Adrenal gland (tissue), 12 donors: ENCODE results near the gene XRN1. TPM values are rescaled to one million over a fixed set of nuclear protein-coding genes. Genes with fewer than 3 reads are reported as not detected.

Experiments
- DNase-seq, 7 donors: peaks; one replicate each; pipeline ENCODE4 v3.0.0-alpha.2; 2019 to 2020
- H3K27ac ChIP-seq, 5 donors: fragments of 200-600 bp; sonication (generic) in 4 of 5; 1 replicate in 3 of 5; 2 replicates in 2 of 5; pipeline versions ENCODE4 v1.5.1 to v1.8.0; 2016 to 2020; ENCODE audit warnings: mild to moderate bottlenecking in 1 of 5
- H3K27me3 ChIP-seq: fragments of 200-600 bp; 2 replicates; pipeline ENCODE4 v1.8.0; 2021
- H3K36me3 ChIP-seq, 2 donors: fragments of 200-600 bp; replicated peaks in 1 of 2; 1 replicate in 1 of 2; 2 replicates in 1 of 2; pipeline versions ENCODE4 v1.5.1 to v1.8.0; 2018 to 2022
- H3K4me1 ChIP-seq, 2 donors: fragments of 200-600 bp; replicated peaks in 1 of 2; 1 replicate in 1 of 2; 2 replicates in 1 of 2; pipeline versions ENCODE4 v1.5.1 to v1.8.0; 2018 to 2021
- H3K4me3 ChIP-seq, 4 donors: fragments of 200-600 bp; sonication (generic) in 3 of 4; one replicate each; pipeline ENCODE4 v1.5.1; 2016 to 2018
- H3K9me3 ChIP-seq, 3 donors: fragments of 200-600 bp; sonication (generic) in 1 of 3; replicated peaks in 1 of 3; 1 replicate in 2 of 3; 2 replicates in 1 of 3; pipeline versions ENCODE4 v1.5.1 to v1.8.0; 2016 to 2021
- POLR2A ChIP-seq, 2 donors: fragments of 450-650 bp; IDR thresholded peaks; one replicate each; pipeline ENCODE4 v1.6.1; 2017; ENCODE audit warnings: antibody characterized with exemption in 2 of 2, mild to moderate bottlenecking in 2 of 2, moderate library complexity in 1 of 2
- WGBS, 4 donors: extraction: QIAGEN DNeasy Blood & Tissue Kit in 2 of 4; methylation state at CpG; one replicate each; pipeline versions ENCODE4 v1.1.5 to v1.1.7; 2013 to 2017; 5-methylcytosine and 5-hydroxymethylcytosine counted together
- intact Hi-C, 2 donors: fragments of 100-400 bp; cut with DNase I; formaldehyde crosslinking; loops; one replicate each; pipeline versions ENCODE4 v1.14.1 to v1.15.0; 2022 to 2023
- polyA plus RNA-seq, 3 donors: library from polyadenylated mRNA; stranded (reverse); fragments of 200-250 nt in 2 of 3; fragments of 350-450 nt in 1 of 3; fragmentation: Illumina TruSeq in 1 of 3; extraction: RNeasy Lipid Tissue Mini Kit (QIAGEN cat#74804) in 1 of 3; gene quantifications; one replicate each; pipeline ENCODE4 v1.2.3, GENCODE V29; 2013 to 2014
- small RNA-seq, 2 donors: library from RNA; depleted of rRNA; stranded (forward); fragments of <200 nt; gene quantifications; one replicate each; pipeline ENCODE3, GENCODE V24; 2016
- total RNA-seq, 9 donors: library from RNA; depleted of rRNA in 4 of 9; stranded (reverse); fragments of >200 nt in 4 of 9; fragments of 120-200 nt in 1 of 9; fragmentation: NEBNext Ultra II Directional in 1 of 9; extraction: Animal tissue kit (Norgen Biotek cat#: 25700) in 1 of 9; gene quantifications; one replicate each; pipeline versions ENCODE4 v1.1.0 to v1.2.4, GENCODE V29; 2013 to 2023
- TF ChIP-seq, protein P1 (sequence below), 6 experiments: fragments of 450-650 bp in 4 of 6; fragments of 200-600 bp in 2 of 6; sonication (generic) in 1 of 6; IDR thresholded peaks; 1 replicate in 5 of 6; 2 replicates in 1 of 6; pipeline versions ENCODE4 v1.5.1 to v1.8.0; 2016 to 2021; ENCODE audit warnings: antibody characterized with exemption in 6 of 6, mild to moderate bottlenecking in 2 of 6, moderate library complexity in 1 of 6
- donor health status: healthy with polysubstance abuse.
- donor health status: Bipolar disorder and iron deficiency.
- donor health status: DM: yes; HTN: yes; CAD: no.
- donor health status: DM: no; HTN: no; CAD: no.
- donor health status: DM: no; HTN: no; CAD: no.
- donor health status: DM: yes; HTN: yes; CAD: no.

Gene XRN1
- total and polyA plus RNA-seq, 12 donors: 6.3 to 73.6 (median 31.0) TPM

DNA sequence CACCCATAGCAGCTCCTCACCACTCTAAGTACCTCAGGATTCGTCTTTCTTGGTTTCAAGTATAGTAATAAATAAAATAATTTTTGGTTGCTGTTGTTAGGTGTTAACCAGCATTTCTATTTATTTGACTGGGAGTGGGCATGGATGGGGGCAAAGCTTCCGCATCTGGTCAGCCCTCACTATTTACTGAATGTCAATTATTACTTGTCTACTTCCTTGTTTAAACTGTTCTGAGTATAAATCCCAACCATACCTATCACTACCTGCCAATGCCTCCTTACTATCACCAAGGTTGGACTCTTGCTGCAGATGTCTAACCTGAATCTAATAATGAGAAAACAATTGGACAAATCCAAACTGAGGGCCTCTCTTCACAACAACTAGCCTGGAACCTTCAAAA, 180.6 kb downstream of the XRN1 start:
- WGBS, 4 donors: 87 to 93% (median 90%) methylated on average over 2 of the region's 2 CpGs
- H3K27ac ChIP-seq: no peak overlapping the region
- no peaks in the 10 kb centered on the region for H3K36me3 ChIP-seq
- no peak for DNase-seq
- H3K9me3 ChIP-seq: no peaks in the 10 kb centered on the region
- no peak overlapping the region for H3K4me3 ChIP-seq
- TF ChIP-seq POLR2A (IDR thresholded peaks at IDR 0.05): no peak
- TF ChIP-seq, protein P1, sequence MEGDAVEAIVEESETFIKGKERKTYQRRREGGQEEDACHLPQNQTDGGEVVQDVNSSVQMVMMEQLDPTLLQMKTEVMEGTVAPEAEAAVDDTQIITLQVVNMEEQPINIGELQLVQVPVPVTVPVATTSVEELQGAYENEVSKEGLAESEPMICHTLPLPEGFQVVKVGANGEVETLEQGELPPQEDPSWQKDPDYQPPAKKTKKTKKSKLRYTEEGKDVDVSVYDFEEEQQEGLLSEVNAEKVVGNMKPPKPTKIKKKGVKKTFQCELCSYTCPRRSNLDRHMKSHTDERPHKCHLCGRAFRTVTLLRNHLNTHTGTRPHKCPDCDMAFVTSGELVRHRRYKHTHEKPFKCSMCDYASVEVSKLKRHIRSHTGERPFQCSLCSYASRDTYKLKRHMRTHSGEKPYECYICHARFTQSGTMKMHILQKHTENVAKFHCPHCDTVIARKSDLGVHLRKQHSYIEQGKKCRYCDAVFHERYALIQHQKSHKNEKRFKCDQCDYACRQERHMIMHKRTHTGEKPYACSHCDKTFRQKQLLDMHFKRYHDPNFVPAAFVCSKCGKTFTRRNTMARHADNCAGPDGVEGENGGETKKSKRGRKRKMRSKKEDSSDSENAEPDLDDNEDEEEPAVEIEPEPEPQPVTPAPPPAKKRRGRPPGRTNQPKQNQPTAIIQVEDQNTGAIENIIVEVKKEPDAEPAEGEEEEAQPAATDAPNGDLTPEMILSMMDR (IDR thresholded peaks at IDR 0.05): no peak
- H3K4me1 ChIP-seq: no peaks in the 10 kb centered on the region
- intact Hi-C loops: no loop called here
- H3K27me3 ChIP-seq: no peaks in the 10 kb centered on the region

DNA sequence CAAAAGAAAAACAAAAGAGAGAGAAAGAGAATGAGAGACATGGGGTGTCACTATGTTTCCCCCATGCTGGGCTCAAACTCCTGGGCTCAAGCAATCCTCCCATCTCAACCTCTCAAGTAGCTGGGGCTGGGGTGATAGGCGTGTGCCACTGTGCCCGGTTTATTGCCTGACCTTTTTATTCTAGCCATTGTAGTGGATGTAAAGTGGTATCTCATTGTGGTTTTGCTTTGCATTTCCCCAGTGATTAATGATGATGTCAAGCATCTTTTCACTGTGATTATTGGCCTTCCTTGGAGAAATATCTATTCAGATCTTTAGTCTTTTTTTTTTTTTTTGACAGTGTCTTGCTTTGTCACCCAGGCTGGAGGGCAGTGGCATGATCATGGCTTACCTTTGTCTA, 184.7 kb downstream of the XRN1 start:
- Histone ChIP-seq H3K27me3 (no peaks in the 10 kb centered on the region), H3K27ac (no peak overlapping the region), H3K4me3 (no peak overlapping the region), H3K4me1 (no peaks in the 10 kb centered on the region), H3K9me3 (no peaks in the 10 kb centered on the region), H3K36me3 (no peaks in the 10 kb centered on the region)
- intact Hi-C loops: no loop called here
- no peak for TF ChIP-seq POLR2A (IDR thresholded peaks at IDR 0.05)
- TF ChIP-seq, protein P1 (IDR thresholded peaks at IDR 0.05): no peak
- DNase-seq: no peak
- 82 to 94% (median 85%) methylated on average over 2 of the region's 2 CpGs for WGBS, 4 donors

DNA sequence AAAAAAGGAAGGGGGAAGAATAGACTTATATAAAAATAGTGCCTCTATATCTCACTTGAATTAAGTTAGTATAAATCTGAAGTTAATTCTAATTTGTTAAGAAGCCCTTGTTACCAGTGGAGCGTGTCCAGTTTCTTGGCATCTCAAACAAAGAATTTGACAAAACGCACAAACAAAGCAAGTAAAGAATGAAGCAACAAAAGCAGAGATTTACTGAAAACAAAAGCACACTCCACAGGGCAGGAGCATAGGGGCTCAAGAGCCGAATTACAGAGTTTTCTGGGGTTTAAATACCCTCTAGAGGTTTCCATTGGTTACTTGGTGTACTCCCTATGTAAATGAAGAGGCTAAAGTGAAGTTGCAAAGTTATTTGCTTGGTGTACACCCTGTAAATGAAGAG, 188.5 kb downstream of the XRN1 start:
- no peaks in the 10 kb centered on the region for H3K36me3 ChIP-seq
- no peaks in the 10 kb centered on the region for H3K9me3 ChIP-seq
- H3K4me3 ChIP-seq: no peak overlapping the region
- intact Hi-C loops: no loop called here
- 73 to 87% (median 81%) methylated on average over 3 of the region's 3 CpGs for WGBS, 4 donors
- TF ChIP-seq, protein P1 (IDR thresholded peaks at IDR 0.05): no peak
- no peak for TF ChIP-seq POLR2A (IDR thresholded peaks at IDR 0.05)
- H3K27ac ChIP-seq: no peak overlapping the region
- no peaks in the 10 kb centered on the region for H3K27me3 ChIP-seq
- H3K4me1 ChIP-seq: no peaks in the 10 kb centered on the region
- no peak for DNase-seq

DNA sequence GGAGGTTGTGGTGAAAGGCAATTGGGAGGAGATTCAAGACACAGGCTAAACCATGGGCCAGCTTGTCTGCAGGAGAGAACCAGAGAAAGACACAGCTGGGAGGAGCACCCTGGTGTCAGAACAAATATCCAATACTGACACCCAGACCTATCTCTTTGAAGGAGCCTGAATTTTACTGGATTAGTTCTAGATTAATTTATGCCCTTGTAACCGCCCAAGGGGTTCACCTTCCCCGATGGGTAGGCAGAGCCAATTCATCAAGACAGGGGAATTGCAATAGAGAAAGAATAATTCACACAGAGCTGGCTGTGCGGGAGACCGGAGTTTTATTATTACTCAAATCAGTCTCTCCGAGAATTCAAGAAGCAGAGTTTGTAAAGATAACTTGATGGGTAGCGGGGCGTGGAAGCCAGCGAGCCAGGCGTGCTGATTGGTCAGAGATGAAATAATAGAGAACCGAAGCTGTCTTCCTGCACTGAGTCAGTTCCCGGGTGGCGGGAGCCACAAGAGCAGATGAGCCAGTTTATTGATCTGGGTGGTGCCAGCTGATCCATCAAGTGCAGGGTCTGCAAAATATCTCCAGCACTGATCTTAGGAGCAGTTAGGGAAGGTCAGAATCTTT, 191.0 kb downstream of the XRN1 start:
- Histone ChIP-seq H3K4me3 (no peak overlapping the region), H3K27ac (no peak overlapping the region), H3K27me3 (no peaks in the 10 kb centered on the region), H3K36me3 (no peaks in the 10 kb centered on the region), H3K9me3 (peaks cover 0 to 3% (median 0%) of the 10 kb centered on the region in 3 donors), H3K4me1 (no peaks in the 10 kb centered on the region)
- no peak for DNase-seq
- 90 to 94% (median 92%) methylated on average over 12 of the region's 12 CpGs for WGBS, 4 donors
- TF ChIP-seq, protein P1 (IDR thresholded peaks at IDR 0.05): no peak
- no peak for TF ChIP-seq POLR2A (IDR thresholded peaks at IDR 0.05)
- intact Hi-C loops: no loop called here

Small RNA genes lying within 50 kb of the gene (small RNA-seq; reads per million reads assigned to genes)
- 0 reads per million in 2 donors for gene RNU1-100P
- 0 reads per million in 2 donors for gene RNU6-1294P

Other genes starting within 250 kb of the XRN1 start
- gene GK5, start 222.5 kb downstream of the XRN1 start, total RNA-seq: 10 to 100 TPM; 22.3 to 46.1 (median 28.6) TPM
- gene GK5, start 222.5 kb downstream of the XRN1 start, polyA plus RNA-seq: 10 to 100 TPM; 12.6 to 51.2 (median 16.7) TPM
- gene ATR, start 130.7 kb upstream of the XRN1 start, total RNA-seq: 10 to 100 TPM; 34.7 to 70.5 (median 52.2) TPM
- gene ATR, start 130.7 kb upstream of the XRN1 start, polyA plus RNA-seq: 100 to 1,000 TPM in 1 of 3 donors, 10 to 100 TPM in 2; 44.9 to 131 (median 54.3) TPM
- 10 to 100 TPM in 2 of 9 donors, 1 to 10 TPM in 7; 5.6 to 12.9 (median 8.3) TPM for gene PLS1, start 148.4 kb upstream of the XRN1 start, total RNA-seq
- gene PLS1, start 148.4 kb upstream of the XRN1 start, polyA plus RNA-seq: 10 to 100 TPM in 1 of 3 donors, 1 to 10 TPM in 1, under 1 TPM in 1; 0.74 to 11.9 (median 1.4) TPM